IMR-90 (cell line): ENCODE data around the gene ADSS1. TPM values are rescaled to one million over a fixed set of nuclear protein-coding genes. Genes with fewer than 3 reads are reported as not detected.

Experiments used
- ATAC-seq: fragments of 200-7000 bp; cut with Tn5 transposase; 2 replicates; pipeline ENCODE4 v1.9.1; 2020; ENCODE audit warnings: low read depth, mild to moderate bottlenecking, moderate library complexity
- BruUV-seq: library from RNA; stranded (reverse); fragments of 400-500 nt; replicated peaks from 2 replicates; lab custom pipeline; 2021; lab: Mats Ljungman, UMichigan
- CTCF ChIA-PET: fragments of 300-600 bp; formaldehyde crosslinking; extraction: SDS; loops from one replicate; lab custom pipeline; 2021; ENCODE audit warnings: antibody characterized with exemption; lab: Yijun Ruan, JAX
- POLR2A ChIA-PET: fragments of 300-600 bp; sonication (Branson Sonifier 250); formaldehyde crosslinking; loops from one replicate; lab custom pipeline; 2022; ENCODE audit warnings: antibody characterized with exemption; ENCODE audit not compliant: unreplicated experiment; lab: Charles Lee
- DNase-seq: peaks from one replicate; pipeline ENCODE4 v3.0.0; 2013
- H2AFZ ChIP-seq: replicated peaks from 2 replicates; pipeline ENCODE3; 2013; ENCODE audit warnings: low read length, mild to moderate bottlenecking; ENCODE audit not compliant: poor library complexity
- H2AK5ac ChIP-seq: 2 replicates; pipeline ENCODE4 v1.6.1; 2013; ENCODE audit warnings: low read depth, low read length, inconsistent platforms
- H2AK9ac ChIP-seq: replicated peaks from 2 replicates; pipeline ENCODE3; 2013; ENCODE audit warnings: mild to moderate bottlenecking, low read depth, low read length, moderate library complexity; ENCODE audit not compliant: poor library complexity
- H2BK120ac ChIP-seq: 2 replicates; pipeline ENCODE4 v1.6.1; 2013; ENCODE audit warnings: low read depth, low read length, inconsistent platforms
- H2BK15ac ChIP-seq: 3 replicates; pipeline ENCODE4 v1.6.1; 2013; ENCODE audit warnings: low read depth, low read length, inconsistent platforms
- H2BK20ac ChIP-seq: 2 replicates; pipeline ENCODE4 v1.6.1; 2013; ENCODE audit warnings: low read depth, mild to moderate bottlenecking, inconsistent platforms, low read length, moderate library complexity
- H2BK5ac ChIP-seq: 2 replicates; pipeline ENCODE4 v1.6.1; 2013; ENCODE audit warnings: mild to moderate bottlenecking, low read depth, low read length, inconsistent platforms; ENCODE audit not compliant: poor library complexity, severe bottlenecking
- H3K14ac ChIP-seq: replicated peaks from 2 replicates; pipeline ENCODE4 v1.6.1; 2013; ENCODE audit warnings: low read depth, low read length, inconsistent platforms
- H3K18ac ChIP-seq: 2 replicates; pipeline ENCODE4 v1.6.1; 2013; ENCODE audit warnings: low read depth, low read length, control low read depth
- H3K23ac ChIP-seq: 2 replicates; pipeline ENCODE4 v1.6.1; 2013; ENCODE audit warnings: low read depth, low read length, inconsistent platforms
- H3K27ac ChIP-seq: 2 replicates; pipeline ENCODE4 v1.5.1; 2013; ENCODE audit warnings: mild to moderate bottlenecking, control low read depth, low read length; ENCODE audit not compliant: insufficient read depth
- H3K27me3 ChIP-seq: 2 replicates; pipeline ENCODE4 v1.6.1; 2013; ENCODE audit warnings: low read length; ENCODE audit not compliant: control insufficient read depth, insufficient read depth
- H3K36me3 ChIP-seq: 2 replicates; pipeline ENCODE4 v1.6.1; 2013; ENCODE audit warnings: low read length, mixed read lengths; ENCODE audit not compliant: control insufficient read depth, insufficient read depth
- H3K4ac ChIP-seq: 2 replicates; pipeline ENCODE4 v1.6.1; 2013; ENCODE audit warnings: low read depth, low read length, inconsistent platforms
- H3K4me1 ChIP-seq: 2 replicates; pipeline ENCODE4 v1.6.1; 2013; ENCODE audit warnings: low read length, mixed read lengths; ENCODE audit not compliant: control insufficient read depth, insufficient read depth
- H3K4me2 ChIP-seq: 2 replicates; pipeline ENCODE4 v1.6.1; 2013; ENCODE audit warnings: low read depth, mild to moderate bottlenecking, control low read depth, low read length, moderate library complexity
- H3K4me3 ChIP-seq: 2 replicates; pipeline ENCODE4 v1.5.1; 2013; ENCODE audit warnings: low read depth, mild to moderate bottlenecking, control low read depth, low read length, moderate library complexity; ENCODE audit not compliant: insufficient read depth
- H3K56ac ChIP-seq: 2 replicates; pipeline ENCODE4 v1.6.1; 2013; ENCODE audit warnings: low read length, inconsistent platforms; ENCODE audit not compliant: insufficient read depth; ENCODE audit errors: extremely low read depth
- H3K79me1 ChIP-seq, 2 experiments: 2 replicates each; pipeline ENCODE4 v1.6.1; 2013; ENCODE audit warnings: low read length in 2 of 2, inconsistent platforms in 1 of 2, low read depth in 1 of 2
- H3K9ac ChIP-seq: 2 replicates; pipeline ENCODE4 v1.6.1; 2013; ENCODE audit warnings: low read depth, low read length, control low read depth
- H3K9me1 ChIP-seq: 2 replicates; pipeline ENCODE4 v1.6.1; 2013; ENCODE audit warnings: low read length, inconsistent platforms; ENCODE audit not compliant: insufficient read depth
- H3K9me3 ChIP-seq: 2 replicates; pipeline ENCODE4 v1.6.1; 2013; ENCODE audit warnings: low read length; ENCODE audit not compliant: control insufficient read depth, insufficient read depth
- H4K20me1 ChIP-seq: 2 replicates; pipeline ENCODE4 v1.6.1; 2013; ENCODE audit warnings: low read length, inconsistent platforms; ENCODE audit not compliant: insufficient read depth
- H4K5ac ChIP-seq: 2 replicates; pipeline ENCODE4 v1.6.1; 2013; ENCODE audit warnings: mild to moderate bottlenecking, low read depth, low read length, control low read depth
- H4K8ac ChIP-seq, 2 experiments: 2 replicates each; pipeline ENCODE4 v1.6.1; 2013; ENCODE audit warnings: low read depth in 2 of 2, low read length in 2 of 2, control low read depth in 1 of 2, inconsistent platforms in 1 of 2
- H4K91ac ChIP-seq: 2 replicates; pipeline ENCODE4 v1.6.1; 2013; ENCODE audit warnings: low read depth, low read length, inconsistent platforms; ENCODE audit not compliant: insufficient read depth
- BHLHE40 ChIP-seq: fragments of 150-350 bp; IDR thresholded peaks from 2 replicates; pipeline ENCODE4 v1.6.1; 2016; ENCODE audit warnings: mild to moderate bottlenecking, low read depth, low read length
- CEBPB ChIP-seq: IDR thresholded peaks from 2 replicates; pipeline ENCODE4 v1.6.1; 2012; ENCODE audit warnings: low read depth, low read length, improper control_type of control experiment
- CHD1 ChIP-seq: IDR thresholded peaks from 2 replicates; pipeline ENCODE4 v1.6.1; 2012; ENCODE audit warnings: low read depth, low read length, improper control_type of control experiment
- CTCF ChIP-seq: conservative IDR thresholded peaks from 2 replicates; pipeline ENCODE4 v1.5.1; 2012; ENCODE audit warnings: mild to moderate bottlenecking, low read depth, low read length, improper control_type of control experiment
- ELK1 ChIP-seq: fragments of 150-350 bp; IDR thresholded peaks from 2 replicates; pipeline ENCODE4 v1.6.1; 2016; ENCODE audit warnings: low read depth, mild to moderate bottlenecking, low read length, moderate library complexity, borderline replicate concordance
- FOS ChIP-seq: fragments of 150-350 bp; IDR thresholded peaks from 2 replicates; pipeline ENCODE4 v1.6.1; 2016; ENCODE audit warnings: low read depth, low read length
- MAFK ChIP-seq: IDR thresholded peaks from 2 replicates; pipeline ENCODE4 v1.6.1; 2012; ENCODE audit warnings: low read depth, low read length, improper control_type of control experiment
- MAZ ChIP-seq: IDR thresholded peaks from 2 replicates; pipeline ENCODE4 v1.6.1; 2012; ENCODE audit warnings: low read depth, mild to moderate bottlenecking, low read length, improper control_type of control experiment, moderate library complexity, borderline replicate concordance
- MXI1 ChIP-seq: IDR thresholded peaks from 2 replicates; pipeline ENCODE4 v1.6.1; 2012; ENCODE audit warnings: low read depth, mild to moderate bottlenecking, low read length, moderate library complexity, borderline replicate concordance
- NFE2L2 ChIP-seq: fragments of 150-350 bp; IDR thresholded peaks from 2 replicates; pipeline ENCODE4 v1.6.1; 2016; ENCODE audit warnings: low read depth, mild to moderate bottlenecking, low read length
- POLR2A ChIP-seq: IDR thresholded peaks from 2 replicates; pipeline ENCODE4 v1.6.1; 2012; ENCODE audit warnings: mild to moderate bottlenecking, low read depth, low read length
- RAD21 ChIP-seq: IDR thresholded peaks from 2 replicates; pipeline ENCODE4 v1.6.1; 2012; ENCODE audit warnings: low read length, improper control_type of control experiment
- RCOR1 ChIP-seq: IDR thresholded peaks from 2 replicates; pipeline ENCODE4 v1.6.1; 2012; ENCODE audit warnings: mild to moderate bottlenecking, low read length, improper control_type of control experiment; ENCODE audit not compliant: insufficient replicate concordance
- RFX5 ChIP-seq: IDR thresholded peaks from 2 replicates; pipeline ENCODE4 v1.8.0; 2012; ENCODE audit warnings: low read depth, mild to moderate bottlenecking, low read length, moderate library complexity
- SMC3 ChIP-seq: fragments of 150-350 bp; IDR thresholded peaks from 2 replicates; pipeline ENCODE4 v1.6.1; 2016; ENCODE audit warnings: low read depth, mild to moderate bottlenecking, antibody characterized with exemption, low read length, moderate library complexity
- WGBS, 2 experiments: methylation state at CpG; one replicate each; pipeline versions ENCODE4 v1.1.5 to v1.1.7; 2013; ENCODE audit warnings: missing lambda C conversion rate in 2 of 2; ENCODE audit not compliant: insufficient read length in 1 of 2; ENCODE audit errors: extremely low coverage in 2 of 2; 5-methylcytosine and 5-hydroxymethylcytosine counted together
- dilution Hi-C: fragments of 300-500 bp; cut with HindIII; formaldehyde crosslinking; loops from one replicate; pipeline ENCODE4 v1.14.3; 2018; ENCODE audit warnings: low sequenced_read_pairs; ENCODE audit not compliant: unreplicated experiment
- in situ Hi-C: fragments of 300-500 bp; cut with MboI; formaldehyde crosslinking; loops from 3 replicates; pipeline ENCODE4 v1.14.3; 2019; ENCODE audit warnings: low sequenced_read_pairs, inconsistent platforms, mixed read lengths
- intact Hi-C: fragments of 100-400 bp; cut with micrococcal nuclease; formaldehyde crosslinking; loops from 2 replicates; pipeline ENCODE4 v1.10.0; 2022
- polyA plus RNA-seq, 3 experiments: library from polyadenylated mRNA; depleted of rRNA; stranded (reverse); fragments of >200 nt; gene quantifications; 2 replicates each; pipeline ENCODE4 v1.2.3, GENCODE V29; 2012; ENCODE audit warnings: low replicate concordance in 1 of 3
- total RNA-seq: library from RNA; depleted of rRNA; stranded (reverse); fragments of >200 nt; gene quantifications from 2 replicates; pipeline ENCODE4 v1.2.3, GENCODE V29; 2012
- TF ChIP-seq, protein P1 (sequence below): fragments of 150-350 bp; IDR thresholded peaks from 2 replicates; pipeline ENCODE4 v1.6.1; 2017; ENCODE audit warnings: mild to moderate bottlenecking, antibody characterized with exemption, low read length, low read depth

The ADSS1 gene
- total and polyA plus RNA-seq, 2 of the 4 experiments (the other 2 are of a cell fraction), result 1.8 to 5.2 TPM

GRCh38 chr14:104765517-104765916, 41.5 kb downstream of the ADSS1 start:
- Histone ChIP-seq H3K14ac (no peak overlapping the region), H4K5ac (no peak overlapping the region), H3K27me3 (no peaks in the 10 kb centered on the region), H3K9me1 (no peaks in the 10 kb centered on the region), H2AK9ac (no peak overlapping the region), H3K56ac (no peak overlapping the region), H2AFZ (no peak overlapping the region), H2BK15ac (no peak overlapping the region), H2BK120ac (no peak overlapping the region), H3K18ac (no peak overlapping the region), H2AK5ac (no peak overlapping the region), H3K23ac (no peak overlapping the region), H3K4me2 (no peak overlapping the region), H4K91ac (no peak overlapping the region), H2BK5ac (no peak overlapping the region), H2BK20ac (no peak overlapping the region), H3K4ac (no peak overlapping the region), H3K36me3 (peaks cover 4% of the 10 kb centered on the region), H3K4me3 (no peak overlapping the region), H3K79me1 (peaks cover 0 to 3% of the 10 kb centered on the region in 2 experiments; a peak in 1 of 4 replicates), H3K9ac (no peak overlapping the region), H4K20me1 (peaks cover 11% of the 10 kb centered on the region), H4K8ac (no peak overlapping the region), H3K4me1 (peaks cover 5% of the 10 kb centered on the region), H3K9me3 (no peaks in the 10 kb centered on the region), H3K27ac (no peak overlapping the region)
- in situ Hi-C loops, result loop anchor here (5.0 kb wide), 1 partner anchor 57 kb away; no protein-coding TSS in a partner anchor
- TF ChIP-seq CTCF (no peak), NFE2L2 (no peak), RFX5 (no peak), SMC3 (no peak), RCOR1 (no peak), MAZ (no peak), ELK1 (no peak), BHLHE40 (no peak), CHD1 (no peak), CEBPB (no peak), MXI1 (no peak), FOS (no peak), MAFK (no peak), RAD21 (no peak), POLR2A (no peak)
- TF ChIP-seq, protein P1, sequence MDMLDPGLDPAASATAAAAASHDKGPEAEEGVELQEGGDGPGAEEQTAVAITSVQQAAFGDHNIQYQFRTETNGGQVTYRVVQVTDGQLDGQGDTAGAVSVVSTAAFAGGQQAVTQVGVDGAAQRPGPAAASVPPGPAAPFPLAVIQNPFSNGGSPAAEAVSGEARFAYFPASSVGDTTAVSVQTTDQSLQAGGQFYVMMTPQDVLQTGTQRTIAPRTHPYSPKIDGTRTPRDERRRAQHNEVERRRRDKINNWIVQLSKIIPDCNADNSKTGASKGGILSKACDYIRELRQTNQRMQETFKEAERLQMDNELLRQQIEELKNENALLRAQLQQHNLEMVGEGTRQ, result no peak
- no CpG with 5 or more reads among the region's 3 CpGs for WGBS, 2 experiments
- no TSS peak for BruUV-seq
- POLR2A ChIA-PET, result no interaction called here
- ATAC-seq (no peak), DNase-seq (no peak)
- dilution Hi-C loops, result no loop called here
- intact Hi-C loops, result no loop called here
- CTCF ChIA-PET, result interaction anchor here (1.1 kb wide), 1 partner anchor 61 kb away, joined by 4 read pairs; no protein-coding TSS in a partner anchor
